Stimulated activated CD4-positive, alpha-beta T cell treated with anti-CD3 and anti-CD28 coated beads, TNF-alpha, amount 100 ng/mL, for 24 hours (primary cell): ENCODE measurements around the gene RACGAP1.

Experiments used
- DNase-seq, 3 experiments: peaks; one replicate each; pipeline ENCODE4 v3.0.0-alpha.2; 2020; ENCODE audit warnings: low read depth in 3 of 3

RACGAP1 gene

GRCh38 chr12:49985981-49986380 lies 39.3 kb downstream of the RACGAP1 start:
- peak in 1 of 3 experiments; percentile 14 for DNase-seq

- no peak for DNase-seq
These were observed 40.6 kb downstream of the RACGAP1 start for GRCh38 chr12:49984476-49985359.

- no peak for DNase-seq
These were observed 41.4 kb downstream of the RACGAP1 start for GRCh38 chr12:49983892-49984291.

GRCh38 chr12:49982246-49983087 lies 42.8 kb downstream of the RACGAP1 start:
- DNase-seq: no peak

- no peak for DNase-seq
These were observed 44.6 kb downstream of the RACGAP1 start for GRCh38 chr12:49980501-49981349.

- DNase-seq: no peak
These were observed 45.5 kb downstream of the RACGAP1 start for GRCh38 chr12:49979791-49980190.

- no peak for DNase-seq
These were observed 46.2 kb downstream of the RACGAP1 start for GRCh38 chr12:49979016-49979586.

- DNase-seq: no peak
These were observed 47.2 kb downstream of the RACGAP1 start for GRCh38 chr12:49978125-49978524.

- DNase-seq: no peak
These were observed 48.7 kb downstream of the RACGAP1 start for GRCh38 chr12:49976557-49976956.

GRCh38 chr12:49975318-49975761 lies 50.0 kb downstream of the RACGAP1 start:
- no peak for DNase-seq

- no peak for DNase-seq
These were observed 50.5 kb downstream of the RACGAP1 start for GRCh38 chr12:49974677-49975317.

GRCh38 chr12:49974231-49974675 lies 51.0 kb downstream of the RACGAP1 start:
- DNase-seq: no peak

GRCh38 chr12:49973361-49973830 lies 51.9 kb downstream of the RACGAP1 start:
- no peak for DNase-seq

GRCh38 chr12:49972641-49973360 lies 52.5 kb downstream of the RACGAP1 start, which contains the start of gene AQP6:
AQP6 (plus strand) TSS chr12:49972947; CDS start chr12:49973174, 227 bp downstream.
- DNase-seq: no peak

- DNase-seq: no peak
These were observed 53.2 kb downstream of the RACGAP1 start for GRCh38 chr12:49972129-49972528.

GRCh38 chr12:49971141-49971540 lies 54.2 kb downstream of the RACGAP1 start:
- no peak for DNase-seq

GRCh38 chr12:49970658-49971057 lies 54.6 kb downstream of the RACGAP1 start:
- no peak for DNase-seq

GRCh38 chr12:49969651-49970429 lies 55.5 kb downstream of the RACGAP1 start:
- no peak for DNase-seq

- no peak for DNase-seq
These were observed 56.3 kb downstream of the RACGAP1 start for GRCh38 chr12:49969027-49969426.
